K562 (cell line): Measurements from ENCODE around the gene CPSF2. TPM values are rescaled to one million over a fixed set of nuclear protein-coding genes. Genes with fewer than 3 reads are reported as not detected.

ENCODE experiments used
- ATAC-seq: fragments of 200-7000 bp; cut with Tn5 transposase; 3 replicates; pipeline ENCODE4 v1.9.1; 2020; ENCODE audit warnings: moderate library complexity
- BruUV-seq: library from RNA; stranded (reverse); fragments of 400-500 nt; replicated peaks from 2 replicates; lab custom pipeline; 2021; lab: Mats Ljungman, UMichigan
- CTCF ChIA-PET: fragments of 300-600 bp; formaldehyde crosslinking; extraction: SDS; loops from one replicate; lab custom pipeline; 2021; ENCODE audit warnings: low intra/inter-chr PET ratio; lab: Yijun Ruan, JAX
- POLR2A ChIA-PET: fragments of 300-600, 350-650 bp; sonication (Branson Sonifier 250); formaldehyde crosslinking; extraction: SDS; loops from one replicate; lab custom pipeline; 2021; ENCODE audit warnings: antibody characterized with exemption, inconsistent platforms; lab: Yijun Ruan, JAX
- DNase-seq, 4 experiments: peaks; one replicate each; pipeline versions ENCODE4 v3.0.0 to v3.0.0-alpha.2; 2011 to 2018; ENCODE audit warnings: low spot score in 3 of 4, mixed read lengths in 3 of 4; ENCODE audit errors: extremely low read depth in 1 of 4
- FAIRE-seq: peaks from 2 replicates; lab custom pipeline; 2011; peaks lifted over from hg19 to GRCh38; lab: Jason Lieb, UNC
- H2AFZ ChIP-seq: 2 replicates; pipeline ENCODE4 v1.6.0; 2011; ENCODE audit warnings: low read depth, low read length, control low read depth, inconsistent platforms
- H3K27ac ChIP-seq: fragments of 200-600 bp; 3 replicates; pipeline ENCODE4 v1.8.0; 2011; ENCODE audit warnings: low read depth, mild to moderate bottlenecking, control low read depth, inconsistent platforms, low read length, moderate library complexity, mixed read lengths; ENCODE audit errors: extremely low read depth
- H3K27me3 ChIP-seq, 2 experiments: fragments of 300-600 bp in 1 of 2; 2 replicates in 1 of 2; 3 replicates in 1 of 2; pipeline versions ENCODE4 v1.6.0 to v1.8.0; 2011; ENCODE audit warnings: inconsistent platforms in 2 of 2, low read length in 2 of 2, mild to moderate bottlenecking in 1 of 2, mixed read lengths in 1 of 2, moderate library complexity in 1 of 2; ENCODE audit not compliant: control insufficient read depth in 2 of 2, insufficient read depth in 2 of 2
- H3K36me3 ChIP-seq: fragments of 300-600 bp; 3 replicates; pipeline ENCODE4 v1.8.0; 2011; ENCODE audit warnings: mild to moderate bottlenecking, low read length, inconsistent platforms; ENCODE audit not compliant: control insufficient read depth, insufficient read depth
- H3K4me1 ChIP-seq, 2 experiments: fragments of 200-600 bp in 1 of 2; replicated peaks in 1 of 2; 2 replicates in 1 of 2; 3 replicates in 1 of 2; pipeline versions ENCODE4 v1.5.1 to v1.8.0; 2011; ENCODE audit warnings: inconsistent platforms in 2 of 2, low read length in 2 of 2, mild to moderate bottlenecking in 1 of 2, mixed read lengths in 1 of 2, moderate library complexity in 1 of 2; ENCODE audit not compliant: control insufficient read depth in 2 of 2, insufficient read depth in 2 of 2
- H3K4me2 ChIP-seq: 2 replicates; pipeline ENCODE4 v1.6.1; 2011; ENCODE audit warnings: low read length, control low read depth, inconsistent platforms, mixed read lengths; ENCODE audit not compliant: insufficient read depth
- H3K4me3 ChIP-seq: fragments of 200-600 bp; sonication (generic), shearing (Covaris generic); 2 replicates; pipeline ENCODE4 v1.5.1; 2016; ENCODE audit warnings: control low read depth, inconsistent platforms
- H3K79me2 ChIP-seq: fragments of 200-600 bp; 3 replicates; pipeline ENCODE4 v1.8.0; 2011; ENCODE audit warnings: low read length, inconsistent platforms; ENCODE audit not compliant: control insufficient read depth, insufficient read depth
- H3K9ac ChIP-seq, 2 experiments: 2 replicates each; pipeline versions ENCODE4 v1.6.0 to v1.6.1; 2011; ENCODE audit warnings: low read depth in 2 of 2, low read length in 2 of 2, control low read depth in 1 of 2, inconsistent platforms in 1 of 2, mild to moderate bottlenecking in 1 of 2, mixed read lengths in 1 of 2; ENCODE audit not compliant: insufficient read depth in 1 of 2
- H3K9me1 ChIP-seq: one replicate; pipeline ENCODE4 v1.6.0; 2011; ENCODE audit warnings: inconsistent platforms, mild to moderate bottlenecking, low read length, moderate library complexity; ENCODE audit not compliant: control insufficient read depth, insufficient read depth
- H3K9me3 ChIP-seq: replicated peaks from 2 replicates; pipeline ENCODE4 v1.5.1; 2011; ENCODE audit warnings: low read depth, low read length, inconsistent platforms; ENCODE audit not compliant: control insufficient read depth, insufficient read depth
- H4K20me1 ChIP-seq: replicated peaks from 2 replicates; pipeline ENCODE4 v1.6.1; 2011; ENCODE audit warnings: low read length, inconsistent platforms, mixed read lengths; ENCODE audit not compliant: control insufficient read depth, insufficient read depth
- AFF4 ChIP-seq: sonication (generic); formaldehyde crosslinking; IDR thresholded peaks from 2 replicates; pipeline ENCODE4 v1.8.0; 2023; ENCODE audit warnings: mild to moderate bottlenecking, missing genetic modification reagents
- CEBPB ChIP-seq: fragments of 450-650 bp; IDR thresholded peaks from 2 replicates; pipeline ENCODE4 v1.6.1; 2016; ENCODE audit warnings: missing genetic modification characterization, missing compliant biosample characterization
- CEBPZ ChIP-seq: fragments of 150-350 bp; IDR thresholded peaks from 2 replicates; pipeline ENCODE4 v1.6.1; 2014; ENCODE audit warnings: low read depth, mild to moderate bottlenecking, low read length, borderline replicate concordance
- ELF4 ChIP-seq: fragments of 450-650 bp; formaldehyde crosslinking; IDR thresholded peaks from 2 replicates; pipeline ENCODE4 v1.4.0; 2022; ENCODE audit warnings: missing genetic modification characterization
- ETS2 ChIP-seq: IDR thresholded peaks from 2 replicates; pipeline ENCODE4 v1.6.1; 2016; ENCODE audit warnings: borderline replicate concordance, missing genetic modification characterization, mild to moderate bottlenecking, moderate library complexity, missing compliant biosample characterization; ENCODE audit not compliant: poor library complexity, severe bottlenecking
- FOXJ3 ChIP-seq: sonication (generic); formaldehyde crosslinking; IDR thresholded peaks from 2 replicates; pipeline ENCODE4 v1.4.0; 2020; ENCODE audit warnings: mild to moderate bottlenecking, missing genetic modification reagents
- ILF3 ChIP-seq: fragments of 450-650 bp; IDR thresholded peaks from 2 replicates; pipeline ENCODE4 v1.6.1; 2018; ENCODE audit warnings: antibody characterized with exemption, mild to moderate bottlenecking, moderate library complexity, borderline replicate concordance
- MEIS2 ChIP-seq: fragments of 450-650 bp; IDR thresholded peaks from 2 replicates; pipeline ENCODE4 v1.6.1; 2014; ENCODE audit warnings: mild to moderate bottlenecking; ENCODE audit not compliant: partially characterized antibody
- PHB2 ChIP-seq: fragments of 450-650 bp; IDR thresholded peaks from 2 replicates; pipeline ENCODE4 v1.6.1; 2017; ENCODE audit warnings: low read depth
- RFX1 ChIP-seq: fragments of 450-650 bp; IDR thresholded peaks from 2 replicates; pipeline ENCODE4 v1.6.1; 2016; ENCODE audit warnings: mild to moderate bottlenecking, moderate library complexity
- SMAD3 ChIP-seq: fragments of 450-650 bp; formaldehyde crosslinking; conservative IDR thresholded peaks from 2 replicates; pipeline ENCODE4 v1.4.0; 2020; ENCODE audit warnings: mild to moderate bottlenecking
- ZNF175 ChIP-seq: fragments of 200-800 bp; sonication (Bioruptor generic); IDR thresholded peaks from 2 replicates; pipeline ENCODE4 v1.6.1; 2016; ENCODE audit warnings: low read depth, mild to moderate bottlenecking, missing genetic modification characterization, missing compliant biosample characterization
- ZNF239 ChIP-seq: fragments of 250-450 bp; sonication (Bioruptor Pico); IDR thresholded peaks from 2 replicates; pipeline ENCODE4 v1.4.0; 2020; ENCODE audit warnings: mild to moderate bottlenecking
- ZNF324 ChIP-seq: fragments of 250-450 bp; sonication (Bioruptor Pico); IDR thresholded peaks from 2 replicates; pipeline ENCODE4 v1.4.0; 2020; ENCODE audit warnings: mild to moderate bottlenecking
- ZNF79 ChIP-seq: fragments of 250-450 bp; sonication (Bioruptor Pico); IDR thresholded peaks from 2 replicates; pipeline ENCODE4 v1.4.0; 2020; ENCODE audit warnings: low read depth, mild to moderate bottlenecking, moderate library complexity
- WGBS: fragments of 100-300 bp; shearing (Covaris generic); methylation state at CpG from one replicate; pipeline ENCODE4 v1.1.6; 2016; ENCODE audit warnings: low coverage, mixed read lengths; ENCODE audit not compliant: insufficient coverage; ENCODE audit errors: missing lambda C conversion rate; 5-methylcytosine and 5-hydroxymethylcytosine counted together
- in situ Hi-C: fragments of 300-500 bp; cut with MboI; formaldehyde crosslinking; loops from 4 replicates; pipeline ENCODE4 v1.15.0; 2018; ENCODE audit warnings: inconsistent platforms, mixed read lengths
- intact Hi-C: fragments of 100-400 bp; cut with micrococcal nuclease; formaldehyde crosslinking; loops from 2 replicates; pipeline ENCODE4 v1.14.2; 2022
- polyA plus RNA-seq, 8 experiments: library from polyadenylated mRNA; depleted of rRNA in 4 of 8; stranded (reverse) in 5 of 8; unstranded in 3 of 8; fragments of >200 nt; fragmentation: Nextera tagmentation in 2 of 8; fragmentation: Illumina TruSeq in 1 of 8; extraction: Ambion mirVana in 2 of 8; extraction: Trizol in 1 of 8; gene quantifications; 2 replicates each; pipeline versions ENCODE4 v1.2.1 to v1.2.3, GENCODE V29; 2011 to 2014; ENCODE audit warnings: inconsistent platforms in 1 of 8, missing spikeins in 1 of 8
- total RNA-seq, 7 experiments: library from RNA; depleted of rRNA in 6 of 7; stranded (reverse); fragments of >200 nt in 6 of 7; fragmentation: Illumina TruSeq in 2 of 7; extraction: Trizol in 2 of 7; gene quantifications; 2 replicates each; pipeline versions ENCODE4 v1.2.1 to v1.2.3, GENCODE V29; 2011 to 2021; ENCODE audit warnings: low replicate concordance in 1 of 7

CPSF2 gene
- total and polyA plus RNA-seq, 9 of the 15 experiments (the other 6 are each of a cell fraction or from before 2014, with no cell fraction given) = 20.8 to 71.3 (median 49.0) TPM

GRCh38 chr14:92215579-92215978 is 93.8 kb downstream of the CPSF2 start:
- Histone ChIP-seq H2AFZ (no peak overlapping the region), H3K79me2 (no peaks in the 10 kb centered on the region), H3K9me3 (no peaks in the 10 kb centered on the region), H3K27ac (no peak overlapping the region), H3K27me3 (peaks cover 2 to 14% of the 10 kb centered on the region in 2 experiments; a peak in 3 of 5 replicates), H3K36me3 (no peaks in the 10 kb centered on the region), H3K9me1 (no peaks in the 10 kb centered on the region), H3K4me3 (no peak overlapping the region), H3K9ac (no peak overlapping the region), H3K4me2 (no peak overlapping the region), H3K4me1 (no peaks in the 10 kb centered on the region; a peak in 1 of 5 replicates), H4K20me1 (no peaks in the 10 kb centered on the region)
- CTCF ChIA-PET = no interaction called here
- POLR2A ChIA-PET = interaction anchor here (0.6 kb wide), 1 partner anchor 82 kb away, joined by 3 read pairs; no protein-coding TSS in a partner anchor
- DNase-seq (no peak), ATAC-seq (no peak), FAIRE-seq (no peak)
- no TSS peak for BruUV-seq
- in situ Hi-C loops (no loop called here), intact Hi-C loops (no loop called here)
- 0% methylated on average over 5 of the region's 5 CpGs for WGBS
- no peak for TF ChIP-seq SMAD3 (CRISPR knock-in tag)
- TF ChIP-seq ETS2 = no peak
- TF ChIP-seq CEBPB = no peak
- no peak for TF ChIP-seq CEBPZ
- TF ChIP-seq RFX1 = no peak
- no peak for TF ChIP-seq ZNF239 (CRISPR knock-in tag)
- TF ChIP-seq MEIS2 = no peak
- no peak for TF ChIP-seq AFF4 (CRISPR knock-in tag)
- TF ChIP-seq FOXJ3 (CRISPR knock-in tag) = no peak
- TF ChIP-seq ZNF324 (CRISPR knock-in tag) = no peak
- no peak for TF ChIP-seq PHB2
- TF ChIP-seq ILF3 = no peak
- TF ChIP-seq ZNF175 (CRISPR knock-in tag) = no peak
- TF ChIP-seq ELF4 = no peak
- no peak for TF ChIP-seq ZNF79
